PC-3 (cell line): ENCODE measurements around the gene CELSR2. TPM values are rescaled to one million over a fixed set of nuclear protein-coding genes. Genes with fewer than 3 reads are reported as not detected.

Experiments
- ATAC-seq: fragments of 200-7000 bp; cut with Tn5 transposase; 2 replicates; pipeline ENCODE4 v1.9.1; 2020; ENCODE audit warnings: mild to moderate bottlenecking, moderate library complexity
- BruUV-seq: library from RNA; stranded (reverse); fragments of 400-500 nt; replicated peaks from 2 replicates; lab custom pipeline; 2021; lab: Mats Ljungman, UMichigan
- CTCF ChIA-PET: fragments of 300-600 bp; sonication (Branson Sonifier 250); formaldehyde crosslinking; loops from one replicate; lab custom pipeline; 2022; ENCODE audit warnings: antibody characterized with exemption; lab: Charles Lee
- POLR2A ChIA-PET: fragments of 300-600 bp; sonication (Branson Sonifier 250); formaldehyde crosslinking; loops from one replicate; lab custom pipeline; 2022; ENCODE audit warnings: antibody characterized with exemption; ENCODE audit not compliant: unreplicated experiment; lab: Charles Lee
- DNase-seq: peaks from one replicate; pipeline ENCODE4 v3.0.0-alpha.2; 2015
- H2AFZ ChIP-seq: fragments of 300-600 bp; sonication (generic); 2 replicates; pipeline ENCODE4 v1.6.0; 2016; ENCODE audit warnings: antibody characterized with exemption, low read length
- H3F3A ChIP-seq: fragments of 300-600 bp; sonication (generic); one replicate; pipeline ENCODE4 v1.6.0; 2017; ENCODE audit warnings: antibody characterized with exemption, low read length, control low read depth, mild to moderate bottlenecking; ENCODE audit not compliant: unreplicated experiment
- H3K27ac ChIP-seq: fragments of 300-600 bp; sonication (generic); 2 replicates; pipeline ENCODE4 v1.5.1; 2016; ENCODE audit warnings: mild to moderate bottlenecking, low read length
- H3K27me3 ChIP-seq: fragments of 300-600 bp; sonication (generic); 2 replicates; pipeline ENCODE4 v1.6.1; 2016; ENCODE audit warnings: low read length, mixed read lengths
- H3K36me3 ChIP-seq: fragments of 300-600 bp; sonication (generic); 2 replicates; pipeline ENCODE4 v1.6.1; 2016; ENCODE audit warnings: low read depth, mixed run types, low read length, mixed read lengths
- H3K4me1 ChIP-seq: fragments of 300-600 bp; sonication (generic); 2 replicates; pipeline ENCODE4 v1.5.1; 2016; ENCODE audit warnings: low read length; ENCODE audit not compliant: insufficient read depth
- H3K4me2 ChIP-seq: fragments of 300-600 bp; sonication (generic); 2 replicates; pipeline ENCODE4 v1.6.0; 2016; ENCODE audit warnings: low read length
- H3K4me3 ChIP-seq: fragments of 300-600 bp; sonication (generic); 2 replicates; pipeline ENCODE4 v1.5.1; 2016; ENCODE audit warnings: mild to moderate bottlenecking, low read length, mixed read lengths
- H3K79me2 ChIP-seq: fragments of 300-600 bp; sonication (generic); 2 replicates; pipeline ENCODE4 v1.6.1; 2017; ENCODE audit warnings: low read length, mixed read lengths
- H3K9ac ChIP-seq: fragments of 300-600 bp; sonication (generic); 2 replicates; pipeline ENCODE4 v1.6.0; 2016; ENCODE audit warnings: mild to moderate bottlenecking, low read length
- H3K9me2 ChIP-seq: fragments of 300-600 bp; sonication (generic); replicated peaks from 2 replicates; pipeline ENCODE4 v1.6.1; 2016; ENCODE audit warnings: mixed run types, low read length, mixed read lengths
- H3K9me3 ChIP-seq: fragments of 300-600 bp; sonication (generic); 2 replicates; pipeline ENCODE4 v1.6.1; 2016; ENCODE audit warnings: low read length, mixed read lengths
- H4K20me1 ChIP-seq: fragments of 300-600 bp; sonication (generic); 2 replicates; pipeline ENCODE4 v1.6.1; 2016; ENCODE audit warnings: low read length, mixed read lengths
- CTCF ChIP-seq: fragments of 300-600 bp; sonication (generic); conservative IDR thresholded peaks from 2 replicates; pipeline ENCODE4 v1.5.1; 2017; ENCODE audit warnings: antibody characterized with exemption, low read depth, mild to moderate bottlenecking, low read length
- EZH2 ChIP-seq: fragments of 300-600 bp; sonication (generic); IDR thresholded peaks from one replicate; pipeline ENCODE4 v1.6.1; 2017; ENCODE audit warnings: antibody characterized with exemption, mild to moderate bottlenecking, low read length; ENCODE audit not compliant: unreplicated experiment
- EZH2phosphoT487 ChIP-seq: fragments of 300-600 bp; sonication (generic); IDR thresholded peaks from 2 replicates; pipeline ENCODE4 v1.6.1; 2018; ENCODE audit warnings: mild to moderate bottlenecking, antibody characterized with exemption, low read length, borderline replicate concordance
- intact Hi-C: fragments of 100-400 bp; cut with micrococcal nuclease; formaldehyde crosslinking; loops from 2 replicates; pipeline ENCODE4 v1.9.0; 2023
- total RNA-seq: library from RNA; depleted of rRNA; stranded (reverse); fragments of >200 nt; gene quantifications from 2 replicates; pipeline ENCODE4 v1.2.3, GENCODE V29; 2014

Gene CELSR2
- total RNA-seq, 1 experiment from 2014 or later, result 3.6 TPM

GRCh38 chr1:109241841-109242345 is 7.4 kb upstream of the CELSR2 start:
- Histone ChIP-seq H3K36me3 (peaks cover 21% of the 10 kb centered on the region; the same call in 1 of the 2 replicates), H3K9ac (no peak overlapping the region), H3F3A (no peaks in the 10 kb centered on the region), H3K4me1 (peaks cover 14% of the 10 kb centered on the region), H4K20me1 (no peaks in the 10 kb centered on the region), H3K9me2 (no peaks in the 10 kb centered on the region), H3K4me2 (no peak overlapping the region), H3K9me3 (no peaks in the 10 kb centered on the region), H3K27me3 (no peaks in the 10 kb centered on the region), H3K4me3 (no peak overlapping the region), H3K79me2 (no peaks in the 10 kb centered on the region), H3K27ac (no peak overlapping the region), H2AFZ (no peak overlapping the region)
- intact Hi-C loops, result loop anchor here (1.0 kb wide), 1 partner anchor 7 kb away; the partner anchor contains the start of gene CELSR2
- DNase-seq (no peak), ATAC-seq (no peak)
- ChIA-PET CTCF (no interaction called here), POLR2A (no interaction called here)
- no peak for TF ChIP-seq CTCF
- TF ChIP-seq EZH2, result no peak
- no peak for TF ChIP-seq EZH2phosphoT487
- BruUV-seq, result no TSS peak

DNA sequence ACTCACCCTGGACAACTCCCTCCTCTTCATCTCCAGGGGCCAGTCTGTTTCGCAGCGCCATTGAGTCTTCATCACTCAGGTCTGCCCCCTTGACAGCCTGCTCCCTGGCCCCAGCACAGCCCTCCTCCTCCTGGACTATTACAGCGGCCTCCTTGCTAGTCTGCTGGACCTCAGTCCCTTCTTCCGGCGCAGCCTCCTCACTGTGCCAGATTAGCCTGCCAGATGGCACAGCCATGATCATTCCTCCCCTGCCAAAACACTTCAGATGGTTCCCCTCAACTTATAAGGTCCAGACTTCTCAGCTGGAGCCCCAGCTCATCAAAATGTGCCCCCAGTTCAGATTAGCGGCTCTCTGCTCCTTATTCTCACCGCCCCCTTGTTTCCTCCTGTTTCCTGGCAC is 7.0 kb upstream of the CELSR2 start:
- Histone ChIP-seq H3K9ac (no peak overlapping the region), H3K36me3 (peaks cover 16% of the 10 kb centered on the region; the same call in 1 of the 2 replicates), H3K9me3 (no peaks in the 10 kb centered on the region), H3K4me2 (no peak overlapping the region), H2AFZ (no peak overlapping the region), H3K4me1 (peaks cover 14% of the 10 kb centered on the region), H3K9me2 (no peaks in the 10 kb centered on the region), H4K20me1 (no peaks in the 10 kb centered on the region), H3K27ac (no peak overlapping the region), H3K79me2 (no peaks in the 10 kb centered on the region), H3F3A (no peaks in the 10 kb centered on the region), H3K4me3 (no peak overlapping the region), H3K27me3 (no peaks in the 10 kb centered on the region)
- ATAC-seq, result no peak
- intact Hi-C loops, result no loop called here
- no TSS peak for BruUV-seq
- TF ChIP-seq EZH2 (no peak), EZH2phosphoT487 (no peak), CTCF (no peak)
- POLR2A ChIA-PET, result no interaction called here
- CTCF ChIA-PET, result interaction anchor here (0.6 kb wide), 1 partner anchor 179 kb away, joined by 3 read pairs; no protein-coding TSS in a partner anchor
- no peak for DNase-seq

DNA sequence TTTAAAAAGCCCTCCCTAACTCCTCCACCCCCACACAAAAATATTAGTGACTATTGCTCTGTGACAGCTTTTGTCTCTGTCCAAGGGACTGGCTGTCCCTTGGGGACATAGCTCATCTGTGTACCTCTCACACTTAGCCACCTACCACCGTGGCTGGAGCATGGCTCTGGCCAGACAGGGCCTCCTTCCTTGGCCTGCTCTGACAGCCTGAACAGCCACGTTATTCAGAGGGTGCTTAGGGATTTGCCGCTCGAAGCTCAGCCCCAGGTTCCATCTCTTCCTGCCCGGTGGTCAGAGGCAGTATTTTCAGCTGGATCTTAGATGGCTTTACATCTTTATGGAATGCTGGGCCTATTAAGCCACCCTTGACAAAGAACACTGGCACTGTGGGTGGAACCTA is 6.1 kb upstream of the CELSR2 start:
- Histone ChIP-seq H3K27me3 (no peaks in the 10 kb centered on the region), H3K9ac (no peak overlapping the region), H3K9me3 (no peaks in the 10 kb centered on the region), H4K20me1 (no peaks in the 10 kb centered on the region), H3K36me3 (peaks cover 8% of the 10 kb centered on the region; the same call in 1 of the 2 replicates), H3K9me2 (no peaks in the 10 kb centered on the region), H3K4me1 (peaks cover 14% of the 10 kb centered on the region), H3K4me3 (no peak overlapping the region), H3K79me2 (no peaks in the 10 kb centered on the region), H2AFZ (no peak overlapping the region), H3K4me2 (no peak overlapping the region), H3F3A (no peaks in the 10 kb centered on the region), H3K27ac (no peak overlapping the region)
- ChIA-PET CTCF (interaction anchor here (0.6 to 0.8 kb wide), 2 partner anchors 42 to 179 kb away, joined by 3 read pairs; no protein-coding TSS in a partner anchor), POLR2A (interaction anchor here (0.5 kb wide), 2 partner anchors 146 to 166 kb away, joined by 3 read pairs; no protein-coding TSS in a partner anchor)
- ATAC-seq (no peak), DNase-seq (no peak)
- intact Hi-C loops, result no loop called here
- no TSS peak for BruUV-seq
- no peak for TF ChIP-seq CTCF
- TF ChIP-seq EZH2phosphoT487, result no peak
